Mammary microvascular endothelial cell (primary cell): ENCODE results near the gene CST11. TPM values are rescaled to one million over a fixed set of nuclear protein-coding genes. Genes with fewer than 3 reads are reported as not detected.

ENCODE experiments used
- total RNA-seq: library from RNA; depleted of rRNA; stranded (reverse); fragments of >200 nt; gene quantifications from 2 replicates; pipeline ENCODE4 v1.2.3, GENCODE V29; 2015

The CST11 gene, protein sequence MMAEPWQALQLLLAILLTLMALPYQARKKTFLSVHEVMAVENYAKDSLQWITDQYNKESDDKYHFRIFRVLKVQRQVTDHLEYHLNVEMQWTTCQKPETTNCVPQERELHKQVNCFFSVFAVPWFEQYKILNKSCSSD
- not detected in 2 replicates for total RNA-seq

DNA sequence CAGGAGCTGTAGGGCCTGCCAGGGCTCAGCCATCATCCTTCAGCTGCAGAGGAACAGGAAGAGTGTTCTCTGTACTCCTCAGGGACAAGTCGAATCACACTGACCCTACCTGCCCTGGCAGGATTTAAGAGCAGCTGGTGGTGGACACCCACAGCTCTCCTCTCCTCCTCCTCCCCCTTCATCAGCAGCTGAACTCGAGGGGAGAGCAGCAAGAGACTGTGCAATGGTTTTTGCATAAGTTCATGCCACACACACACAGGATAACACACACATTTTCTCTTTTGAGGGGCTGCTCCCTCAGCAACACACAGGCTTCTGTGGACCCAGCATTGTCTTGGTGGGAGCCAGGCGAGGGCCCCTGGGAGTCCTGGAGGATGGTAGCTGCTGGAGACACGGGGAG lies at the start of gene CST11:
CST11 (minus strand) TSS at position 101 of the 400 bp plus-strand sequence; CDS start at position 36, 65 bp downstream.

DNA sequence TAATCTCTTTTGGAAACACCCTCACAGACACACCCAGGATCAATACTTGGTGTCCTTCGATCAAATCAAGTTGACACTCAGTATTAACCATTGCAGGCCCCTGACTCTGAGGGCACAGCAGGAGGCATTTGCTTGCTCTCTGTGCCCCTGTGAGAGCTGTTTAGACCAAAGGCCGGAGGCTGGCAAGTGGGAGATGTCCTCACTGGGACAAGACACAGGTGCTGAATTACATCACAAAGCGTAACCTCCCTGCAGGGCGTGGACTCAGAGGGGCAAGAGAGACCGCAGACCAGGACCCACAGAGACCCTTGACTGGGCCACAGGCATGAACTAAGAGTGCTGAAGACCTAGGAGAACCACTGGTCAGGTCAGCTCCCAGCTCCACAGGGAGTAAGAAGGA lies 38.1 kb upstream of the CST11 start, which contains the start of gene CST8:
CST8 (plus strand) TSS at position 301 of the 400 bp plus-strand sequence. CDS start 551 bp downstream, outside the sequence.

DNA sequence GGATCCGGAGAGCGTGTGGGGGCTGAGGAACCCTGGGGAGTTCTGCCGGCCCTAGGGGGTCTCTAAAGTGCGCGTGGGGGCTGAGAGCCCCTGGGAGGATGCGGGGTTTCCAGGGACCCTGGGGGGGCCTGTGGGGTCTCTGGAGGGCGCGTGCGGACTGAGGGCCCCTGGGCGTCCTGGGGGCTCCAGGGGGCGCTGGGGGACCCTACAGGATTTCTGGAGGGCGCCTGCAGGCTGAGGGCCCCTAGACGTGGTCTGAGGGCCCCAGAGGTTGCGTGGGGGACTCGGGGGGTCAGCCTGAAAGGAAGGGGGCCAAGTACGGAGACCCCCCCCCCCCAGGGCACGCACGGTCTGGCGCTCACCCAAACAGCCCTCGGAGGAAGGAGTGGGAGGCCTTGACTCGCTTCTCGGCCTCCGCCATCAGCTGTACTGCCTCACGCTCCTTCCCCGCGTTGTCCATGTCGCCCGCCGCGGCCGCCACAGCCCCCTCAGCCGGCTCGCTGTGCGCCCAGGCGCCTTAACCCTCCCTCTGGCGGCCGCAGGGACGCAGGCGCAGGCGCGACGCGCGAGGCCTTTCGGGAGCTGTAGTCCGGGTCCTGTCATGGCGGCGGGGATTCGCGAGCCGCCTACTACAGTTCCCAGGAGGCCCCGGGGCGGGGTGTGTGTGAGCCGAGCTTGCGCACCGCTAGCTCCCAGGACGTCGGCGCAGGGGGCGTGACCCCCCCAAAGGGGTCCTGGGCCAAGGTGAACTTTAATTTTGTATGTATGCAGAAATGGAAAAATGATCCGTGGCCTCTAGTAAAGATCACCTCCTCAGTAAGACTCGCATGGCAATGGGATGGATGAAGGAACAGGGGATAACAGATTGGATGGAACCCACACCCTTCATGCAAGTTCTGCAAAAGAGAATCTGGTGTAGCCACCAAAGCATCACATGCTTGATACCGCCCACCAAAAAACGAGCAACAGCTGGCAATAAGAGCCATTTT lies 31.4 kb downstream of the CST11 start, which contains the start of gene NAPB:
NAPB (minus strand) TSS at position 546 of the 989 bp plus-strand sequence; CDS start at position 460, 86 bp downstream.

Other genes starting within 250 kb of the CST11 start
- 75.4 and 76.7 TPM in 2 replicates for gene NXT1, start 102.1 kb downstream of the CST11 start, total RNA-seq
- gene GZF1, start 90.7 kb downstream of the CST11 start, total RNA-seq = 7.2 and 8.1 TPM in 2 replicates
- 1.7 and 3.5 TPM in 2 replicates for gene NAPB, start 31.4 kb downstream of the CST11 start, total RNA-seq
- gene CSTL1, start 13.2 kb downstream of the CST11 start, total RNA-seq = not detected in 2 replicates
- gene CST8, start 38.2 kb upstream of the CST11 start, total RNA-seq = not detected in 2 replicates
- gene CST9L, start 115.6 kb upstream of the CST11 start, total RNA-seq = not detected in 2 replicates
- not detected in 2 replicates for gene CST9, start 153.0 kb upstream of the CST11 start, total RNA-seq
- 489 and 519 TPM in 2 replicates for gene CST3, start 185.1 kb upstream of the CST11 start, total RNA-seq
- 0.25 TPM in 1 of 2 replicates, not detected in the other for gene CST4, start 236.2 kb upstream of the CST11 start, total RNA-seq